ENCODE measurements around the gene ZNF462. TPM values are rescaled to one million over a fixed set of nuclear protein-coding genes. Genes with fewer than 3 reads are reported as not detected.

ZNF462 gene
- total RNA-seq, 1 donor from 2014 or later = 8.2 TPM

GRCh38 chr9:106906129-106906528 lies 43.2 kb downstream of the ZNF462 start:
- Histone ChIP-seq H3K36me3 (ENCODE audit: control insufficient read depth, insufficient read depth, low read length) (no peaks in the 10 kb centered on the region), H3K4me3 (ENCODE audit: low read depth, low read length) (no peak overlapping the region), H3K27me3 (ENCODE audit: control insufficient read depth, insufficient read depth, low read length) (no peaks in the 10 kb centered on the region)
- no peak for FAIRE-seq
- no peak for DNase-seq (ENCODE audit: low read depth)
- no peak for TF ChIP-seq CTCF (IDR thresholded peaks at IDR 0.05; ENCODE audit: insufficient read depth, low read length, severe bottlenecking)

- FAIRE-seq (no peak), DNase-seq (ENCODE audit: low read depth) (no peak)
- TF ChIP-seq CTCF (IDR thresholded peaks at IDR 0.05; ENCODE audit: insufficient read depth, low read length, severe bottlenecking) = no peak
- no peaks in the 10 kb centered on the region for H3K27me3 ChIP-seq (ENCODE audit: control insufficient read depth, insufficient read depth, low read length)
- no peaks in the 10 kb centered on the region for H3K36me3 ChIP-seq (ENCODE audit: control insufficient read depth, insufficient read depth, low read length)
- no peak overlapping the region for H3K4me3 ChIP-seq (ENCODE audit: low read depth, low read length)
Measured at GRCh38 chr9:106911951-106912350, 49.0 kb downstream of the ZNF462 start.

- Histone ChIP-seq H3K27me3 (ENCODE audit: control insufficient read depth, insufficient read depth, low read length) (no peaks in the 10 kb centered on the region), H3K4me3 (ENCODE audit: low read depth, low read length) (no peak overlapping the region), H3K36me3 (ENCODE audit: control insufficient read depth, insufficient read depth, low read length) (no peaks in the 10 kb centered on the region)
- FAIRE-seq (no peak), DNase-seq (ENCODE audit: low read depth) (no peak)
- TF ChIP-seq CTCF (IDR thresholded peaks at IDR 0.05; ENCODE audit: insufficient read depth, low read length, severe bottlenecking) = no peak
Measured at GRCh38 chr9:106913276-106913675, 50.3 kb downstream of the ZNF462 start.

- H3K36me3 ChIP-seq (ENCODE audit: control insufficient read depth, insufficient read depth, low read length) = peaks cover 3% of the 10 kb centered on the region
- no peak for TF ChIP-seq CTCF (IDR thresholded peaks at IDR 0.05; ENCODE audit: insufficient read depth, low read length, severe bottlenecking)
- DNase-seq (ENCODE audit: low read depth) (no peak), FAIRE-seq (no peak)
- no peaks in the 10 kb centered on the region for H3K27me3 ChIP-seq (ENCODE audit: control insufficient read depth, insufficient read depth, low read length)
- H3K4me3 ChIP-seq (ENCODE audit: low read depth, low read length) = no peak overlapping the region
Measured at GRCh38 chr9:106915851-106916250, 52.9 kb downstream of the ZNF462 start.

- FAIRE-seq (no peak), DNase-seq (ENCODE audit: low read depth) (peak; percentile 95)
- TF ChIP-seq CTCF (IDR thresholded peaks at IDR 0.05; ENCODE audit: insufficient read depth, low read length, severe bottlenecking) = no peak
- no peaks in the 10 kb centered on the region for H3K27me3 ChIP-seq (ENCODE audit: control insufficient read depth, insufficient read depth, low read length)
- H3K36me3 ChIP-seq (ENCODE audit: control insufficient read depth, insufficient read depth, low read length) = peaks cover 3% of the 10 kb centered on the region
- no peak overlapping the region for H3K4me3 ChIP-seq (ENCODE audit: low read depth, low read length)
Measured at GRCh38 chr9:106916466-106917235, 53.7 kb downstream of the ZNF462 start.
